Forelimb muscle (tissue), 1 donor: ENCODE data around the gene HTRA3. TPM values are rescaled to one million over a fixed set of nuclear protein-coding genes. Genes with fewer than 3 reads are reported as not detected.
A peak's percentile ranks its signal among the peaks of the same experiment; 100 is the strongest.
"Not testable (repeated sequence)": the region's sequence is repeated elsewhere in the genome, so short reads cannot be mapped to it uniquely, and the experiment has no call there.

ENCODE experiments used
- DNase-seq: peaks from one replicate; pipeline ENCODE4 v3.0.0-alpha.2; 2013; ENCODE audit warnings: low read depth
- polyA plus RNA-seq: library from polyadenylated mRNA; unstranded; fragments of 120-200 nt; gene quantifications from one replicate; pipeline ENCODE4 v1.2.1, GENCODE V29; 2013; ENCODE audit not compliant: insufficient read length

Gene HTRA3
- polyA plus RNA-seq, 1 donor = 47.5 TPM

GRCh38 chr4:8325291-8325973 lies 55.9 kb downstream of the HTRA3 start:
- DNase-seq = no peak

- no peak for DNase-seq
These were observed 56.7 kb downstream of the HTRA3 start for GRCh38 chr4:8326206-8326605.

GRCh38 chr4:8328456-8328855 lies 58.9 kb downstream of the HTRA3 start:
- no peak for DNase-seq

GRCh38 chr4:8328866-8329559 lies 59.5 kb downstream of the HTRA3 start:
- DNase-seq = no peak

GRCh38 chr4:8329560-8329858 lies 60.0 kb downstream of the HTRA3 start:
- DNase-seq = no peak

- no peak for DNase-seq
These were observed 60.6 kb downstream of the HTRA3 start for GRCh38 chr4:8329859-8330761.

- no peak for DNase-seq
These were observed 61.4 kb downstream of the HTRA3 start for GRCh38 chr4:8330821-8331574.

- no peak for DNase-seq
These were observed 62.0 kb downstream of the HTRA3 start for GRCh38 chr4:8331575-8331955.

GRCh38 chr4:8332038-8332857 lies 62.7 kb downstream of the HTRA3 start:
- no peak for DNase-seq

GRCh38 chr4:8332891-8333331 lies 63.4 kb downstream of the HTRA3 start:
- no peak for DNase-seq

GRCh38 chr4:8333726-8334460 lies 64.3 kb downstream of the HTRA3 start:
- no peak for DNase-seq

GRCh38 chr4:8334786-8335460 lies 65.4 kb downstream of the HTRA3 start:
- DNase-seq = no peak

GRCh38 chr4:8335848-8336247 lies 66.3 kb downstream of the HTRA3 start:
- no peak for DNase-seq

GRCh38 chr4:8336412-8337075 lies 67.0 kb downstream of the HTRA3 start:
- DNase-seq = no peak

GRCh38 chr4:8338351-8338961 lies 68.9 kb downstream of the HTRA3 start:
- no peak for DNase-seq

GRCh38 chr4:8340781-8341241 lies 71.3 kb downstream of the HTRA3 start:
- peak; percentile 90 for DNase-seq

- not testable (repeated sequence) for DNase-seq
These were observed 71.7 kb downstream of the HTRA3 start for GRCh38 chr4:8341281-8341680.

- no peak for DNase-seq
These were observed 72.1 kb downstream of the HTRA3 start for GRCh38 chr4:8341691-8342090.
